ENCODE measurements around the gene NOS1AP. TPM values are rescaled to one million over a fixed set of nuclear protein-coding genes. Genes with fewer than 3 reads are reported as not detected.
"Not testable (repeated sequence)": the region's sequence is repeated elsewhere in the genome, so short reads cannot be mapped to it uniquely, and the experiment has no call there.

The NOS1AP gene
- total RNA-seq, 4 donors from 2014 or later = 0.31 to 12.7 (median 1.7) TPM

GRCh38 chr1:162065016-162065415 lies 4.5 kb upstream of the NOS1AP start:
- WGBS, 2 donors = 45 to 67% methylated on average over 2 of the region's 2 CpGs
- intact Hi-C loops (cut with DNase I) = no loop called here
- peaks cover 0 to 45% (median 0%) of the 10 kb centered on the region in 4 donors for H3K27me3 ChIP-seq
- H3K36me3 ChIP-seq = no peaks in the 10 kb centered on the region
- no peak for DNase-seq
- H3K9me3 ChIP-seq = no peaks in the 10 kb centered on the region
- no peak overlapping the region for H3K4me3 ChIP-seq
- H3K4me1 ChIP-seq = peaks cover 3 to 10% (median 5%) of the 10 kb centered on the region in 3 donors
- H3K27ac ChIP-seq = no peak overlapping the region
- TF ChIP-seq POLR2A (IDR thresholded peaks at IDR 0.05) (no peak), CTCF (IDR thresholded peaks at IDR 0.05) (no peak)

GRCh38 chr1:162066836-162067235 lies 2.7 kb upstream of the NOS1AP start:
- H3K36me3 ChIP-seq; H3K4me3 ChIP-seq; intact Hi-C loops (cut with DNase I); H3K9me3 ChIP-seq; DNase-seq; H3K27ac ChIP-seq: not testable (repeated sequence)
- H3K27me3 ChIP-seq = peaks cover 0 to 63% (median 2%) of the 10 kb centered on the region in 4 donors
- 69 to 79% methylated on average over 4 of the region's 4 CpGs for WGBS, 2 donors
- peaks cover 8 to 19% (median 9%) of the 10 kb centered on the region in 3 donors for H3K4me1 ChIP-seq

- H3K4me3 ChIP-seq = no peak overlapping the region
- intact Hi-C loops (cut with DNase I) = no loop called here
- no peak for DNase-seq
- WGBS, 2 donors = 60 to 69% methylated on average over 1 of the region's 1 CpG
- peaks cover 8 to 19% (median 9%) of the 10 kb centered on the region in 3 donors for H3K4me1 ChIP-seq
- no peak overlapping the region for H3K27ac ChIP-seq
- peaks cover 0 to 69% (median 2%) of the 10 kb centered on the region in 4 donors for H3K27me3 ChIP-seq
- H3K9me3 ChIP-seq = no peaks in the 10 kb centered on the region
- no peaks in the 10 kb centered on the region for H3K36me3 ChIP-seq
- TF ChIP-seq POLR2A (IDR thresholded peaks at IDR 0.05) (no peak), CTCF (IDR thresholded peaks at IDR 0.05) (no peak)
Observed at GRCh38 chr1:162067466-162067865, 2.0 kb upstream of the NOS1AP start.

- H3K36me3 ChIP-seq = no peaks in the 10 kb centered on the region
- no peak for TF ChIP-seq POLR2A (IDR thresholded peaks at IDR 0.05)
- no peak for TF ChIP-seq CTCF (IDR thresholded peaks at IDR 0.05)
- intact Hi-C loops (cut with DNase I) = no loop called here
- no peaks in the 10 kb centered on the region for H3K9me3 ChIP-seq
- H3K27me3 ChIP-seq = peaks cover 0 to 75% (median 2%) of the 10 kb centered on the region in 4 donors
- H3K4me3 ChIP-seq = no peak overlapping the region
- H3K4me1 ChIP-seq = peaks cover 8 to 19% (median 9%) of the 10 kb centered on the region in 3 donors
- DNase-seq = no peak
- no peak overlapping the region for H3K27ac ChIP-seq
- WGBS, 2 donors = 92% methylated on average over 4 of the region's 4 CpGs
Observed at GRCh38 chr1:162068301-162068700, 1.2 kb upstream of the NOS1AP start.

- H3K27ac ChIP-seq = peak overlapping the region in 3 of 4 donors; percentile 48 to 75 (median 66)
- 0 to 4% methylated on average over 8 to 9 of the region's 29 CpGs for WGBS, 2 donors
- H3K27me3 ChIP-seq = peaks cover 0 to 62% (median 2%) of the 10 kb centered on the region in 4 donors
- peak overlapping the region; percentile 50 to 91 (median 78) for H3K4me3 ChIP-seq
- intact Hi-C loops (cut with DNase I) = no loop called here
- H3K9me3 ChIP-seq = no peaks in the 10 kb centered on the region
- DNase-seq = no peak
- H3K36me3 ChIP-seq = no peaks in the 10 kb centered on the region
- TF ChIP-seq POLR2A (IDR thresholded peaks at IDR 0.05) = no peak
- no peak for TF ChIP-seq CTCF (IDR thresholded peaks at IDR 0.05)
- H3K4me1 ChIP-seq = peaks cover 8 to 19% (median 9%) of the 10 kb centered on the region in 3 donors
Observed at GRCh38 chr1:162070094-162070748, 730 bp downstream of the NOS1AP start.
